Myocyte (in vitro differentiated cells): ENCODE data around the gene SLC24A3. TPM values are rescaled to one million over a fixed set of nuclear protein-coding genes. Genes with fewer than 3 reads are reported as not detected.
"Not testable (repeated sequence)": the region's sequence is repeated elsewhere in the genome, so short reads cannot be mapped to it uniquely, and the experiment has no call there.

Experiments used
- DNase-seq: peaks from one replicate; pipeline ENCODE4 v3.0.0-alpha.2; 2012; ENCODE audit warnings: low read depth
- total RNA-seq: library from RNA; depleted of rRNA; stranded (reverse); fragments of >200 nt; gene quantifications from 2 replicates; pipeline ENCODE4 v1.2.3, GENCODE V29; 2014

Gene SLC24A3
- total RNA-seq, 1 donor from 2014 or later: 0.03 TPM

- DNase-seq: peak; percentile 82
Observed at GRCh38 chr20:19661717-19662636, 449.5 kb downstream of the SLC24A3 start.

DNA sequence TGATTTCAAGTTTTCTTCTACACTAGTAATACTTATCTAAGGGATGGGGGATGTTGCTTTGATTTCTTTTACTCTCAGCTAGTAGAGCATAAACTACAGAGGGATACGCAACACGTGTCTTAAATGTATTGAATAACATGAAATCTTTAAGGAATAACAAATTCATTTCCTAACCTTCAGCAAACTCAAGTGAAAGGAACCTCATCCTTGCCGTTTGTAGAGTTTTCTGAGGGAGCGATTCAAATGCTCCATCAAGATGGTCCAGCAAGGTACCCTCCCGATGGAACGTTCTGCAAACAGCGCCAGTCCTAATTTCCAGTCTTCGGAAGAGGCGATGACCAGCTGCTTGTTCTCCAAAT lies 450.2 kb downstream of the SLC24A3 start:
- no peak for DNase-seq

- no peak for DNase-seq
Observed at GRCh38 chr20:19668418-19668817, 456.0 kb downstream of the SLC24A3 start.

GRCh38 chr20:19670829-19671228 lies 458.4 kb downstream of the SLC24A3 start:
- DNase-seq: no peak

- no peak for DNase-seq
Observed at GRCh38 chr20:19671374-19671773, 458.9 kb downstream of the SLC24A3 start.

DNA sequence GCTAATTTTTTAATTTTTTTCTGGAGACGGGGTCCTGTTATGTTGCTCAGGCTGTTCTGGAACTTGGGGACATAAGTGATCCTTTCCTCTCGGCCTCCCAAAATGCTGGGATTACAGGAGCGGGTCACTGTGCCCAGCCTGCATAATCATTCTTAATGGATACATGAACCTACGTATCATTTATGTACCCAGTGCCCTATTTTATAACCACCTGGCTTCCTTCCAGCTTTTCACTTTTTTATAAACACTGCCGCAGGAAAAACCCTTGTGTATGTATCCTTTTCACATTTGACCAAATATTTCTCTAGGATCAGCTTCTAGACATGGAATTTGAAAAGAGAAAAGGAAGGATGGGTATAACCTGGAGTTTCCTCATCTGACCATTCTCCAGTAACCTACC lies 460.1 kb downstream of the SLC24A3 start:
- DNase-seq: no peak

GRCh38 chr20:19673575-19673974 lies 461.1 kb downstream of the SLC24A3 start:
- DNase-seq: no peak

- DNase-seq: no peak
Observed at GRCh38 chr20:19676202-19676601, 463.8 kb downstream of the SLC24A3 start.

DNA sequence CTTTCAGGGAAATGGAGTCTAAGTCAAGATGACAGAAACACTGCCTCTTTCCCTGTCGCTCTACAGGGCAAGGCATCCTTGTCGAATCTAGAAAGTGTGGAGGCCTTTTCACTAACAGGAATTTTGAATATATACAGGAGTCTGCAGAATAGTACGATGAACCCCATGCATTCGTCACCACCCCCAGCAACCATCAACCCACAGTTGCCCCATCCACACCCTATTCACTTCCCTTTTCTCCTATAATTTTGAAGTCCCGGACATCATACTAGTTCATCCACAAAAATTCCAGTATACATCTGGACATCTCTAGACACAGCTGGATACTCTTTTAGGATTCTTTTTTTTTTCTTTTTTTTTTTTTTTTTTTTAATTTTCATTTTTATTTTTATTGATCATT lies 464.9 kb downstream of the SLC24A3 start:
- DNase-seq: no peak

DNA sequence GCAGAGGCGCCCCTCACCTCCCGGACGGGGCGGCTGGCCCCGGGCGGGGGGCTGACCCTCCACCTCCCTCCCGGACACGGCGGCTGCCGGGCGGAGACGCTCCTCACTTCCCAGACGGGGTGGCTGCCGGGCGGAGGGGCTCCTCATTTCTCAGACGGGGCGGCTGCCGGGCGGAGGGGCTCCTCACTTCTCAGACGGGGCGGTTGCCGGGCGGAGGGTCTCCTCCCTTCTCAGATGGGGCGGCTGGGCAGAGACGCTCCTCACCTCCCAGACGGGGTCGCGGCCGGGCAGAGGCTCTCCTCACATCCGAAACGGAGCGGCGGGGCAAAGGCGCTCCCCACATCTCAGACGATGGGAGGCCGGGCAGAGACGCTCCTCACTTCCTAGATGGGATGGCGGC lies 466.1 kb downstream of the SLC24A3 start:
- DNase-seq: not testable (repeated sequence)

- DNase-seq: no peak
Observed at GRCh38 chr20:19679900-19680495, 467.6 kb downstream of the SLC24A3 start.

DNA sequence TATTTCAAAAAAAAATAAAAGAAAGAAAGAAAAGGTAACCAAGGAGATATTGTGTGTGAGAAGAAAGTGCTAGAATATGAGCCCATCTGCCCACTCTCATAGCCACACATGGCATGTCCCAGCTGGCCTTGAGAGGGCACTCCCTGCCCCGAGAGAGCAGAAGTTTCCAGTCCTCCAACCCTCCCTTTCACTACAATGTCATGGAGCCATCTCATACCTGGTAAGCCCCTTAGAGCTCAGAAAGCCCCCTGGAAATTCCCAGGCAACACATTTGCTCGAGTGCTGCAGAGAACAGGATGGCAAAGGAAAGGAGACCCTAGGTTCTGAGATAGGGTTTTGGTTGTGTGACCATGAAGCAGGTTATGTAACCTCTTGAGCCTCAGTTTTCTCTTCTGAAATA lies 469.8 kb downstream of the SLC24A3 start:
- DNase-seq: no peak

DNA sequence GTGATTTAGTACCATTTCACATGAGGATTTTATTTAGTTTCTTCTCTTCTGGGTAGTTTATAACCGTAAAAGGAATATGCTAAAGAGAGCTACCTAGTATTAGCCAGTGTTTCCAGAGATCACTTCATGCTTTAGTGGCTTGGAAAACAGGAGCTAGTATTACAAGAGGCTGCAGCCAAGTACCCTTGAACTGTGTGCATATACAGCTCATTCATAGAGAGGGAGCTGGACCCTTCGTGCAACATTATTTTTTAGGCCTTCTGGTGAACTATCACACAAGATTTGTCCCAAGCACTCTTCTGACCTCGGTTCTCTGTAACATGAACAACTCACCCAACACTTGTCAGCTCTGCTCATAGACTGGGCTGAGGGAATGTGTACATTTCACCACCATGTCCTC lies 470.7 kb downstream of the SLC24A3 start:
- no peak for DNase-seq

GRCh38 chr20:19683822-19684221 lies 471.4 kb downstream of the SLC24A3 start:
- DNase-seq: no peak

- peak; percentile 91 for DNase-seq
Observed at GRCh38 chr20:19688031-19688806, 475.8 kb downstream of the SLC24A3 start.

DNA sequence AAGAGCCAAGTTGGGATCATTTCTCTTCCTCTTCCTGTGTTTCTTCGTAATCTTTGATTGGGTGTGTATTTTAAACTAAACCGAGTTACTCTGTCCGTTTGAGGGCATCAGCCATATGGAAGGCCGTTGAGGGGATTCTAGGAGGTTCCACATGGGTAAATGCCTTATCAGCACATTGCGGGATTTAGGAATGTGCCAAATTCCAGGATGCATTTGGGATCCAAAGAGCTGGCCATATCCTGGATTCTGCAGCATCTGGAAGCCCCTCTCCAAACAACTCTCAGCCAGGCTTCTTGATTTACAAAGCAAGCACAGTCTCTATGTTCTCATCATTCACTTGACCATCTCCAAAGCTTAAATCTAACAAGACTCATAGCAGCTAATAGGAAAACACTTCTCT lies 478.0 kb downstream of the SLC24A3 start:
- no peak for DNase-seq

- no peak for DNase-seq
Observed at GRCh38 chr20:19691125-19691524, 478.7 kb downstream of the SLC24A3 start.

DNA sequence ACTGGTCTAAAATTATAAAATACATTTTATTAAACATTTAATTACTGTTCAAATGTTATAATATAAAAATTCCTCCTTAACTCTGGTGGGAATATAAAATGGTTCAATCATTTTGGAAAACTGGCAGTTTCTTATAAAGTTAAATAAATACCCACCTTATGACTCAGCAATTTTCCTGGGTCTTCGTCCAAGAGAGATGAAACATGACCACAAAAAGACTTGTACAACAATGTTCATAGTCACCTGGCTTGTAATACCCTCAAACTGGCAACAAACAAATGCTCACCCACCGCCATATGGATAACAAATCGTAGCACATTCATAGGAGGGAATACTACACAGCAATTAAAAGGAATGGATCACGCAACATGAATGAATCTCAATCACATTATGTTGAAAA lies 479.7 kb downstream of the SLC24A3 start:
- no peak for DNase-seq

GRCh38 chr20:19692685-19693119 lies 480.3 kb downstream of the SLC24A3 start:
- peak; percentile 57 for DNase-seq

GRCh38 chr20:19693508-19693907 lies 481.1 kb downstream of the SLC24A3 start:
- DNase-seq: no peak

GRCh38 chr20:19695081-19695480 lies 482.6 kb downstream of the SLC24A3 start:
- no peak for DNase-seq

- DNase-seq: no peak
Observed at GRCh38 chr20:19696620-19697019, 484.2 kb downstream of the SLC24A3 start.
